ENCODE data around the gene TRIM31. TPM values are rescaled to one million over a fixed set of nuclear protein-coding genes. Genes with fewer than 3 reads are reported as not detected.
A peak's percentile ranks its signal among the peaks of the same experiment; 100 is the strongest.

Gene TRIM31
- total and polyA plus RNA-seq, 2 donors from 2014 or later, result 0.22 to 0.26 TPM

DNA sequence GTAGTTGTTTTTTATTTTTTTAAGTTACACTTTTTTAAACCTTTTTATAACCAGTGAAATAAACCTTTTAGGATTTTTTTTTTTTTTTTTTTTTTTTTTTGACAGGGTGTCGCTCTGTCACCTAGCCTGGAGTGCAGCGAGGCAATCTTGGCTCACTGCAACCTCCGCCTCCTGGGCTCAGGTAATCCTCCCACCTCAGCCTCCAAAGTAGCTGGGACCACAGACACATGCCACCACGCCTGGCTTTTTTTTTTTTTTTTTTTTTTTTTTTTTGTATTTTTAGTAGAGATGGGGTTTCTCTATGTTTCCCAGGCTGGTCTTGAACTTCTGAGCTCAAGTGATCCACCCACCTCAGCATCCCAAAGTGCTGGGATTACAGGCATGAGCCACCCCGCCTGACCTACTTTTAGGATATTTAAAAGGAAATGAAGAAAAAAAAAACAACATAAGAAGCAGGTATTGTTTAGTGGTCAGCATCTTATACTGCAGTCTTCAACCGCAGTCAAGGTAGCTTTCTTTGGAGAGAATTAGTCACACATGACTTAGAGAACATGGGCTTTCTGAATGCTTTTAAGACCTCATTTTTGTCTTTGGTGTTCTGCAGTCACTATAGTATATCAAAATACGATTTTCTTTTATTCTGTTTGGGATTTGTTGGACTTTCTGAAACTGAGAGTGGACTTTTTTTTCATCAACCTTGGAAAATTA, 50.3 kb downstream of the TRIM31 start:
- FAIRE-seq (no peak), DNase-seq (no peak)
- Histone ChIP-seq H3K9me3 (ENCODE audit: control insufficient read depth in 2 of 3, insufficient read depth in 1 of 3, low read length in 3 of 3) (no peaks in the 10 kb centered on the region), H3K4me3 (ENCODE audit: low read length in 3 of 3) (peak overlapping the region; percentile 95 to 100 (median 97)), H3K36me3 (ENCODE audit: control insufficient read depth in 2 of 3, insufficient read depth in 3 of 3, low read length in 3 of 3) (peaks cover 0 to 3% (median 3%) of the 10 kb centered on the region in 3 donors), H3K27me3 (ENCODE audit: control insufficient read depth, insufficient read depth, low read length) (no peaks in the 10 kb centered on the region), H3K9ac (ENCODE audit: low read length in 3 of 3) (no peak overlapping the region), H3K27ac (ENCODE audit: low read depth in 2 of 2, low read length in 2 of 2) (no peak overlapping the region), H3K4me1 (ENCODE audit: control insufficient read depth in 2 of 3, insufficient read depth in 2 of 3, low read depth in 1 of 3, low read length in 3 of 3) (peaks cover 0 to 18% (median 5%) of the 10 kb centered on the region in 3 donors)
- TF ChIP-seq, protein P1, sequence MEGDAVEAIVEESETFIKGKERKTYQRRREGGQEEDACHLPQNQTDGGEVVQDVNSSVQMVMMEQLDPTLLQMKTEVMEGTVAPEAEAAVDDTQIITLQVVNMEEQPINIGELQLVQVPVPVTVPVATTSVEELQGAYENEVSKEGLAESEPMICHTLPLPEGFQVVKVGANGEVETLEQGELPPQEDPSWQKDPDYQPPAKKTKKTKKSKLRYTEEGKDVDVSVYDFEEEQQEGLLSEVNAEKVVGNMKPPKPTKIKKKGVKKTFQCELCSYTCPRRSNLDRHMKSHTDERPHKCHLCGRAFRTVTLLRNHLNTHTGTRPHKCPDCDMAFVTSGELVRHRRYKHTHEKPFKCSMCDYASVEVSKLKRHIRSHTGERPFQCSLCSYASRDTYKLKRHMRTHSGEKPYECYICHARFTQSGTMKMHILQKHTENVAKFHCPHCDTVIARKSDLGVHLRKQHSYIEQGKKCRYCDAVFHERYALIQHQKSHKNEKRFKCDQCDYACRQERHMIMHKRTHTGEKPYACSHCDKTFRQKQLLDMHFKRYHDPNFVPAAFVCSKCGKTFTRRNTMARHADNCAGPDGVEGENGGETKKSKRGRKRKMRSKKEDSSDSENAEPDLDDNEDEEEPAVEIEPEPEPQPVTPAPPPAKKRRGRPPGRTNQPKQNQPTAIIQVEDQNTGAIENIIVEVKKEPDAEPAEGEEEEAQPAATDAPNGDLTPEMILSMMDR (IDR thresholded peaks at IDR 0.05; ENCODE audit: borderline replicate concordance, extremely low read depth, insufficient read depth), result no peak
- intact Hi-C loops (cut with DNase I), result no loop called here

DNA sequence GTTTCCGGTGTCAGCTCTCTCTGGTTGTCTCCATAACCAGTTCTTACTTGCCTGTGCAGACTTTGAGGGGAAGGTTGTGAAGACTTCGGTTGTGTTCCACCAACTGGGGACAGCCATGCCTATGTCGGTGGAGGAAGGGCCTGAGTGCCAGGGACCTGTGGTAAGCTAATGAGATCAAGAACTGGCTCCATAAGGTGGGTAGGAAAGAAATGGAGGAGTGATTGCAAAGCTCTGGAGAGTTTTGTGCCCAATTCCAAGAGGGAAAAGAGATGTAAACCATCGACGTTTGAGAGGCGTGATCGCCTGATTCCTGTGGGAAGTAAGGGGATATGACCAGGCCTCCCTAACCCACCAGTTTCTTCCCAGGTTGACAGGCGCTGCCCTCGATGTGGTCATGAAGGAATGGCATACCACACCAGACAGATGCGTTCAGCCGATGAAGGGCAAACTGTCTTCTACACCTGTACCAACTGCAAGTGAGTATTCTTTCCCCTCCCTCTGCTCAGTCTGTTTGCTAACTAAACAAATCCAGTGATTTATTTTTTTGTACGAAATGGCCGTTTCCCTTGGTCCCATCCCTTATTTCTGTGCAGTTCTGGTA, 50.9 kb downstream of the TRIM31 start:
- no peaks in the 10 kb centered on the region for H3K9me3 ChIP-seq (ENCODE audit: control insufficient read depth in 2 of 3, insufficient read depth in 1 of 3, low read length in 3 of 3)
- H3K4me1 ChIP-seq (ENCODE audit: control insufficient read depth in 2 of 3, insufficient read depth in 2 of 3, low read depth in 1 of 3, low read length in 3 of 3), result peaks cover 0 to 18% (median 5%) of the 10 kb centered on the region in 3 donors
- intact Hi-C loops (cut with DNase I), result no loop called here
- H3K4me3 ChIP-seq (ENCODE audit: low read length in 3 of 3), result peak overlapping the region; percentile 95 to 100 (median 97)
- DNase-seq (peak in 2 of 5 donors; percentile 33 to 52), FAIRE-seq (no peak)
- H3K36me3 ChIP-seq (ENCODE audit: control insufficient read depth in 2 of 3, insufficient read depth in 3 of 3, low read length in 3 of 3), result peaks cover 0 to 5% (median 3%) of the 10 kb centered on the region in 3 donors
- H3K27me3 ChIP-seq (ENCODE audit: control insufficient read depth, insufficient read depth, low read length), result no peaks in the 10 kb centered on the region
- H3K9ac ChIP-seq (ENCODE audit: low read length in 3 of 3), result peak overlapping the region; percentile 90 to 100 (median 92)
- H3K27ac ChIP-seq (ENCODE audit: low read depth in 2 of 2, low read length in 2 of 2), result peak overlapping the region; percentile 81 to 85
- TF ChIP-seq, protein P1 (IDR thresholded peaks at IDR 0.05; ENCODE audit: borderline replicate concordance, extremely low read depth, insufficient read depth), result no peak

- Histone ChIP-seq H3K36me3 (ENCODE audit: control insufficient read depth in 2 of 3, insufficient read depth in 3 of 3, low read length in 3 of 3) (peaks cover 0 to 5% (median 3%) of the 10 kb centered on the region in 3 donors), H3K4me1 (ENCODE audit: control insufficient read depth in 2 of 3, insufficient read depth in 2 of 3, low read depth in 1 of 3, low read length in 3 of 3) (peaks cover 0 to 15% (median 5%) of the 10 kb centered on the region in 3 donors), H3K9ac (ENCODE audit: low read length in 3 of 3) (peak within 1 kb of the TSS; percentile 90 to 100 (median 96)), H3K27me3 (ENCODE audit: control insufficient read depth, insufficient read depth, low read length) (no peaks in the 10 kb centered on the region), H3K27ac (ENCODE audit: low read depth in 2 of 2, low read length in 2 of 2) (peak within 1 kb of the TSS; percentile 81 to 85), H3K4me3 (ENCODE audit: low read length in 3 of 3) (peak within 1 kb of the TSS; percentile 95 to 100 (median 97)), H3K9me3 (ENCODE audit: control insufficient read depth in 2 of 3, insufficient read depth in 1 of 3, low read length in 3 of 3) (no peaks in the 10 kb centered on the region)
- FAIRE-seq (peak; percentile 81), DNase-seq (peak; percentile 95 to 99 (median 97))
- TF ChIP-seq, protein P1 (IDR thresholded peaks at IDR 0.05; ENCODE audit: borderline replicate concordance, extremely low read depth, insufficient read depth), result no peak
- intact Hi-C loops (cut with DNase I), result no loop called here
Measured at GRCh38 chr6:30061092-30061857, 51.6 kb downstream of the TRIM31 start, which contains the start of gene POLR1H. POLR1H (plus strand) TSS chr6:30061265; CDS start chr6:30061525, 260 bp downstream.

Measured in kidney (tissue), 14 donors.